HepG2 (cell line): ENCODE data around the gene GGT7. TPM values are rescaled to one million over a fixed set of nuclear protein-coding genes. Genes with fewer than 3 reads are reported as not detected.

Experiments used
- ATAC-seq: fragments of 200-7000 bp; cut with Tn5 transposase; 3 replicates; pipeline ENCODE4 v1.9.1; 2020; ENCODE audit warnings: mild to moderate bottlenecking, moderate library complexity
- BruUV-seq: library from RNA; stranded (reverse); fragments of 400-500 nt; replicated peaks from 2 replicates; lab custom pipeline; 2021; lab: Mats Ljungman, UMichigan
- CTCF ChIA-PET: fragments of 300-600 bp; formaldehyde crosslinking; extraction: SDS; loops from one replicate; lab custom pipeline; 2021; ENCODE audit warnings: low total read pairs, inconsistent platforms, low intra/inter-chr PET ratio; lab: Yijun Ruan, JAX
- POLR2A ChIA-PET: fragments of 350-600 bp; sonication (Branson Sonifier 250); formaldehyde crosslinking; loops from one replicate; lab custom pipeline; 2020; ENCODE audit warnings: antibody characterized with exemption, inconsistent platforms; lab: Yijun Ruan, JAX
- DNase-seq: peaks from one replicate; pipeline ENCODE4 v3.0.0-alpha.2; 2015; ENCODE audit warnings: low spot score
- FAIRE-seq: peaks from 3 replicates; lab custom pipeline; 2011; peaks lifted over from hg19 to GRCh38; lab: Jason Lieb, UNC
- H2AFZ ChIP-seq: one replicate; pipeline ENCODE4 v1.6.1; 2011; ENCODE audit warnings: low read length, inconsistent platforms
- H3K27ac ChIP-seq: fragments of 300-600 bp; 3 replicates; pipeline ENCODE4 v1.8.0; 2011; ENCODE audit warnings: mixed run types, mild to moderate bottlenecking, mixed read lengths, low read length, inconsistent platforms; ENCODE audit not compliant: insufficient read depth; ENCODE audit errors: extremely low read length
- H3K27me3 ChIP-seq, 2 experiments: fragments of 200-600 bp in 1 of 2; 2 replicates in 1 of 2; 3 replicates in 1 of 2; pipeline versions ENCODE4 v1.6.0 to v1.8.0; 2011; ENCODE audit warnings: low read length in 2 of 2, mild to moderate bottlenecking in 2 of 2, moderate library complexity in 2 of 2, inconsistent platforms in 1 of 2; ENCODE audit not compliant: insufficient read depth in 2 of 2, control insufficient read depth in 1 of 2
- H3K36me3 ChIP-seq, 2 experiments: fragments of 200-600 bp in 1 of 2; replicated peaks in 1 of 2; 2 replicates in 1 of 2; 3 replicates in 1 of 2; pipeline versions ENCODE4 v1.5.1 to v1.8.0; 2011; ENCODE audit warnings: low read length in 2 of 2, inconsistent platforms in 1 of 2; ENCODE audit not compliant: insufficient read depth in 2 of 2, control insufficient read depth in 1 of 2
- H3K4me1 ChIP-seq: 2 replicates; pipeline ENCODE4 v1.5.1; 2012; ENCODE audit warnings: low read length, inconsistent platforms; ENCODE audit not compliant: insufficient read depth
- H3K4me2 ChIP-seq: 2 replicates; pipeline ENCODE4 v1.6.0; 2011; ENCODE audit warnings: low read depth, low read length, inconsistent platforms
- H3K4me3 ChIP-seq, 3 experiments: fragments of 200-600 bp in 1 of 3; sonication (generic), shearing (Covaris generic) in 1 of 3; replicated peaks in 1 of 3; 2 replicates each; pipeline ENCODE4 v1.5.1; 2011 to 2016; ENCODE audit warnings: low read length in 3 of 3, inconsistent platforms in 2 of 3, low read depth in 2 of 3, mild to moderate bottlenecking in 2 of 3, control low read depth in 1 of 3, mixed read lengths in 1 of 3; ENCODE audit not compliant: insufficient read depth in 1 of 3
- H3K79me2 ChIP-seq: one replicate; pipeline ENCODE4 v1.6.1; 2011; ENCODE audit warnings: low read length, inconsistent platforms; ENCODE audit not compliant: insufficient read depth
- H3K9ac ChIP-seq: 2 replicates; pipeline ENCODE4 v1.6.0; 2011; ENCODE audit warnings: mild to moderate bottlenecking, low read depth, low read length, inconsistent platforms; ENCODE audit not compliant: insufficient read depth
- H3K9me3 ChIP-seq: 2 replicates; pipeline ENCODE4 v1.5.1; 2012; ENCODE audit warnings: mild to moderate bottlenecking, low read length
- H4K20me1 ChIP-seq: 2 replicates; pipeline ENCODE4 v1.6.0; 2011; ENCODE audit warnings: inconsistent platforms, mild to moderate bottlenecking, low read length, moderate library complexity; ENCODE audit not compliant: insufficient read depth
- MIXL1 ChIP-seq: IDR thresholded peaks from 2 replicates; pipeline ENCODE4 v1.6.1; 2016
- RXRA ChIP-seq: sonication (generic); formaldehyde crosslinking; IDR thresholded peaks from 2 replicates; pipeline ENCODE4 v1.5.1; 2020; ENCODE audit warnings: missing genetic modification reagents
- WIZ ChIP-seq: sonication (generic); formaldehyde crosslinking; IDR thresholded peaks from 2 replicates; pipeline ENCODE4 v1.5.1; 2020; ENCODE audit warnings: mild to moderate bottlenecking, missing genetic modification reagents
- ZNF629 ChIP-seq: sonication (generic); formaldehyde crosslinking; conservative IDR thresholded peaks from 2 replicates; pipeline ENCODE4 v1.5.0; 2020; ENCODE audit warnings: missing genetic modification reagents
- WGBS: methylation state at CpG from one replicate; pipeline ENCODE4 v1.1.6; 2017; ENCODE audit warnings: low lambda C conversion rate; 5-methylcytosine and 5-hydroxymethylcytosine counted together
- in situ Hi-C: cut with HindIII; loops from 2 replicates; pipeline ENCODE4 v1.10.0; 2017; ENCODE audit warnings: low pct_unique_long_range_greater_than_20kb; ENCODE audit not compliant: extremely low pct_ligation_motif_present
- intact Hi-C: fragments of 100-400 bp; cut with micrococcal nuclease; formaldehyde crosslinking; loops from one replicate; pipeline ENCODE4 v1.10.0; 2022; ENCODE audit not compliant: unreplicated experiment
- polyA plus RNA-seq, 8 experiments: library from polyadenylated mRNA; depleted of rRNA in 3 of 8; stranded (reverse) in 7 of 8; unstranded in 1 of 8; fragments of >200 nt; fragmentation: Illumina TruSeq in 4 of 8; extraction: Trizol in 4 of 8; gene quantifications; 2 replicates each; pipeline versions ENCODE4 v1.2.1 to v1.2.3, GENCODE V29; 2011 to 2016; ENCODE audit warnings: low read depth in 4 of 8, missing spikeins in 1 of 8, mixed read lengths in 1 of 8; ENCODE audit not compliant: insufficient read depth in 1 of 8
- total RNA-seq, 5 experiments: library from RNA; depleted of rRNA; stranded (reverse); fragments of >200 nt; fragmentation: Illumina TruSeq; extraction: Trizol; gene quantifications; 2 replicates each; pipeline ENCODE4 v1.2.3, GENCODE V29; 2016; ENCODE audit warnings: low read depth in 1 of 5

Gene GGT7
- total and polyA plus RNA-seq, 2 of the 13 experiments (the other 11 are each of a cell fraction or from before 2014, with no cell fraction given), result 6.6 to 23.0 TPM

DNA sequence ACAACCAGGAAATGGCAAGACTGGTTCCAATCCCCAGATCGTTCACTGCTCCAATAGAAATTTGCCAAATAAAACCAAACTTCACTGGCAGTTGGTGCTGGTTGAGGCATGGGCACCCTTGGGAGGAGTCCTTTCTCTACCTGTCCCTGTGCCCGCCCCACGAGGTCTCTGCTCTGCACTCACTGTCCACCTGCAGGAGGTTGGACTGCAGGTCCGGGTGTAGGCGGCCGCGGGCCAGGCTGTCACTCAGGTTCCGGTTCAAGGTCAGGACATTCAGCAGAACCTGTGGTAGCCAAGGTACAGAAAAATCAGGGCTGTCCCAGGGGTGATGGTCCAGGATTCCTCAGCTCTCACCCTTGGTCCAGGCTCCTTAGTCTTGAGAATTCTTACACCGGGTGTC is 22.9 kb downstream of the GGT7 start:
- FAIRE-seq, result no peak

DNA sequence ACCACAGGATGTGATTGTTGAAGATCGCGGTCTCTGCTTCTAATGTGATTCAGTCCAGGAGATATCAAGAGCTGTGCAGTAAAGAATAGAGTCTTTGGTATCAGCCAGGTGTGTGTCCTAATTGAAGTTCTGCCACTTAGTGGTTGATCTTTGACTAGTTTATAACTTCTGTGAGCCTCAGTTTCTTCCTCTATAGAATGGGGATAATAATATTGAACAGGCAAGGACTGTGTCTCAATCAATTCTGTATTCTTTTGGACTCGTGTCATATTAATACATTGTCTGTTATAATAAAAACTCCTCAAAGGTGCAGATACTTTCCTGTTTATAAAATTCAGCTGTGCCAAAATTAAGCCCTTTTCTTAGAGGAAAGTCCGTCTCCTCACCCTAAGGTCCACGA is 24.1 kb downstream of the GGT7 start:
- TF ChIP-seq ZNF629, result peak; percentile 80
- no peak for TF ChIP-seq MIXL1 (CRISPR knock-in tag)
- TF ChIP-seq, all 625 proteins: peak for 1
- H3K27me3 ChIP-seq, result no peaks in the 10 kb centered on the region
- no TSS peak for BruUV-seq
- H3K79me2 ChIP-seq, result no peaks in the 10 kb centered on the region
- no peaks in the 10 kb centered on the region for H3K9me3 ChIP-seq
- H3K4me2 ChIP-seq, result no peak overlapping the region
- no peak for DNase-seq
- FAIRE-seq, result peak; percentile 68
- peaks cover 9 to 34% of the 10 kb centered on the region in 2 experiments for H3K36me3 ChIP-seq
- in situ Hi-C loops, result no loop called here
- peaks cover 8% of the 10 kb centered on the region for H3K4me1 ChIP-seq
- H2AFZ ChIP-seq, result no peak overlapping the region
- ChIA-PET CTCF (no interaction called here), POLR2A (interaction anchor here (1.2 kb wide), 1 partner anchor 23 kb away, joined by 3 read pairs; the partner anchor contains the start of gene NCOA6)
- H3K27ac ChIP-seq, result no peak overlapping the region
- H3K9ac ChIP-seq, result no peak overlapping the region
- no peak overlapping the region for H3K4me3 ChIP-seq
- 95% methylated on average over 5 of the region's 5 CpGs for WGBS
- no peak for ATAC-seq
- intact Hi-C loops, result no loop called here
- no peaks in the 10 kb centered on the region for H4K20me1 ChIP-seq

More for the DNA sequence above, 22.9 kb downstream of the GGT7 start:
- ChIA-PET CTCF (no interaction called here), POLR2A (no interaction called here)
- Histone ChIP-seq H3K27ac (no peak overlapping the region), H3K79me2 (no peaks in the 10 kb centered on the region), H4K20me1 (no peaks in the 10 kb centered on the region), H3K4me2 (no peak overlapping the region), H3K4me3 (no peak overlapping the region), H3K4me1 (peaks cover 8% of the 10 kb centered on the region), H3K27me3 (no peaks in the 10 kb centered on the region), H3K9ac (no peak overlapping the region), H3K9me3 (no peaks in the 10 kb centered on the region), H3K36me3 (peaks cover 9 to 40% of the 10 kb centered on the region in 2 experiments), H2AFZ (no peak overlapping the region)
- WGBS, result 74% methylated on average over 9 of the region's 9 CpGs
- BruUV-seq, result no TSS peak
- TF ChIP-seq RXRA (0 out of 2 replicates have a peak, but pooled peaks have one; percentile 28), WIZ (no peak)
- DNase-seq (no peak), ATAC-seq (no peak)
- in situ Hi-C loops, result no loop called here
- intact Hi-C loops, result no loop called here
